Gastrocnemius medialis (tissue), 4 donors: Measurements from ENCODE around the gene XDH.

Source experiments
- CTCF ChIP-seq, 5 experiments: fragments of 450-650 bp in 3 of 5; fragments of 200-600 bp in 2 of 5; sonication (generic) in 2 of 5; IDR thresholded peaks in 4 of 5; conservative IDR thresholded peaks in 1 of 5; 1 replicate in 4 of 5; 2 replicates in 1 of 5; pipeline ENCODE4 v1.5.1; 2016 to 2019; ENCODE audit warnings: antibody characterized with exemption in 5 of 5, mild to moderate bottlenecking in 3 of 5, moderate library complexity in 3 of 5
- POLR2A ChIP-seq, 2 donors: fragments of 450-650 bp; IDR thresholded peaks; one replicate each; pipeline ENCODE4 v1.6.1; 2017; ENCODE audit warnings: antibody characterized with exemption in 2 of 2, mild to moderate bottlenecking in 2 of 2, moderate library complexity in 2 of 2

DNA sequence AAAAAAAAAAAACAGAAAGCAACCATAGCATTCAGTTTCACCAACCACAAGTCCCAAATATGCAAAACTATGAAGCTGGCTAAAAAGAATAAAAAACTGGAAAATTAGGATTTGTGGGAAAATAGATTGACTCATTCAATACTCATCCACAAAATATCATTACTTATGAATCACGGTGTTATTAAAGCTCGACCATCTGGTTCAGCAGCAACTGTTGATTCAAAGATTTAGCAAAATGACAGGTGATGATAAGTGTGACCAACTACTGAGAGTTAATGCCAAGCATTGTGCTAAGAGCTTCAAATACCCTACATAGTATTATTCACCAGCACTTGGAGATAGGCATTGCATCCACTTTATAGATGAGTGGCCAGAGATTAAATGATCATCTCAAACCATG lies 26.2 kb upstream of the XDH start:
- no peak for TF ChIP-seq CTCF (IDR thresholded peaks at IDR 0.05 in 4 of 5, conservative IDR thresholded peaks at IDR 0.05 in 1 of 5)
- TF ChIP-seq POLR2A (IDR thresholded peaks at IDR 0.05), result no peak
